Measurements from ENCODE around the gene PAPOLA. TPM values are rescaled to one million over a fixed set of nuclear protein-coding genes. Genes with fewer than 3 reads are reported as not detected.

The PAPOLA gene
- total RNA-seq, 2 experiments from 2014 or later, result 161 to 173 TPM

DNA sequence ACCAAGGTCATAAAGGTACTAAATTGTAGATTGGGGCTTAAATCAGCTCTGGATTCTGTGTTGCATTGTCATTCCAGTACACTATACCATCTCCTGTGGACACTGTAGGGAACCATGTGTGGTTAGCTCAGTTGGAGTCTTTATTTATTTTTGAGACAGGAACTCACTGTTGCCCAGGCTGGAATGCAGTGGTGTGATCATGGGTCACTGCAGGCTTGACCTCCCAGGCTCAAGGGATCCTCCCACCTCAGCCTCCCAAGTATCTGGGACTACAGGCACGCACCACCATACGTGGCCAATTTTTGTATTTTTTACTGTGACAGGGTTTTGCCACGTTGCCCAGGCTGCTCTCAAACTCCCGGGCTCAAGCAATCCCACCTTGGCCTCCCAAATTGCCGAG, 6.7 kb downstream of the PAPOLA start:
- H3K27ac Mint-ChIP-seq, result no peak overlapping the region

DNA sequence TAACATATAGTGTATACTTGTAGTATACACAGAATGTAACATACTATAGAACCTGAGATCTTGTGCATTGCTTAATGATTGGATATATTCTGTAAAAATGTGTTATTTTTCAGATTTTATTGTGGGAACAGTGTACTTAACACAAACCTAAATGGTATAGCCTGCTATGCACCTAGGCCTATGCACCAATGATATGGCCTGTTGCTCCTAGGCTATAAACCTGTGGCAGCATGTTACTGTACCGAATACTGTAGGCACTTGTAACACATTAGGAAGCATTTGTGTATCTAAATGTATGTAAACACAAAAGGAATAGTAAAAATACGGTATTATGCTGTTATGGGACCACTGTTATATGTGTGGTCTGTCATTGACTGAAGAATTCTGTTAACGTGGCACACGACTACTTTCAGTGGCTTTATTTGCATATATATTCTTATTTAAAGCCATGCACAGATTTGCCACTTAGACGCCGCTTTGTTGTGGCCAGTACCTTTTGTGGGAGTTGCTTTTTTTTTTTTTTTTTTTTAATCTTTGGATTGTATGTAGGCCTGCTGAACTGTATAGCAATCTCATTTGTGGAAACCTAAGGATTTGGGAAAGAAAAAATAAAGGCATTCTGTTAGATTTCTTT, 7.4 kb downstream of the PAPOLA start:
- Mint-ChIP-seq H3K4me1 (ENCODE audit: low read depth) (peaks cover 83% of the 10 kb centered on the region), H3K27me3 (no peaks in the 10 kb centered on the region), H3K36me3 (peaks cover 8% of the 10 kb centered on the region), H3K9me3 (no peaks in the 10 kb centered on the region), H3K27ac (no peak overlapping the region), H3K4me3 (no peak overlapping the region)
- DNase-seq, result no peak
- intact Hi-C loops (cut with micrococcal nuclease), result loop anchor here (10.0 kb wide), 1 partner anchor 1245 kb away; no protein-coding TSS in a partner anchor
- ChIA-PET CTCF (no interaction called here), POLR2A (no interaction called here)

More for the DNA sequence above, 6.7 kb downstream of the PAPOLA start:
- Mint-ChIP-seq H3K36me3 (peaks cover 14% of the 10 kb centered on the region), H3K4me1 (ENCODE audit: low read depth) (peaks cover 83% of the 10 kb centered on the region), H3K27me3 (no peaks in the 10 kb centered on the region), H3K4me3 (no peak overlapping the region), H3K9me3 (no peaks in the 10 kb centered on the region)
- ChIA-PET CTCF (no interaction called here), POLR2A (no interaction called here)
- no peak for DNase-seq
- intact Hi-C loops (cut with micrococcal nuclease), result loop anchor here (10.0 kb wide), 1 partner anchor 1244 kb away; no protein-coding TSS in a partner anchor

- no peaks in the 10 kb centered on the region for H3K27me3 Mint-ChIP-seq
- no peak overlapping the region for H3K27ac Mint-ChIP-seq
- CTCF ChIA-PET, result no interaction called here
- H3K4me3 Mint-ChIP-seq, result no peak overlapping the region
- POLR2A ChIA-PET, result no interaction called here
- intact Hi-C loops (cut with micrococcal nuclease), result no loop called here
- H3K36me3 Mint-ChIP-seq, result no peaks in the 10 kb centered on the region
- H3K9me3 Mint-ChIP-seq, result no peaks in the 10 kb centered on the region
- DNase-seq, result no peak
- peaks cover 79% of the 10 kb centered on the region for H3K4me1 Mint-ChIP-seq (ENCODE audit: low read depth)
These were observed 9.0 kb downstream of the PAPOLA start for GRCh38 chr14:96511146-96511545.

DNA sequence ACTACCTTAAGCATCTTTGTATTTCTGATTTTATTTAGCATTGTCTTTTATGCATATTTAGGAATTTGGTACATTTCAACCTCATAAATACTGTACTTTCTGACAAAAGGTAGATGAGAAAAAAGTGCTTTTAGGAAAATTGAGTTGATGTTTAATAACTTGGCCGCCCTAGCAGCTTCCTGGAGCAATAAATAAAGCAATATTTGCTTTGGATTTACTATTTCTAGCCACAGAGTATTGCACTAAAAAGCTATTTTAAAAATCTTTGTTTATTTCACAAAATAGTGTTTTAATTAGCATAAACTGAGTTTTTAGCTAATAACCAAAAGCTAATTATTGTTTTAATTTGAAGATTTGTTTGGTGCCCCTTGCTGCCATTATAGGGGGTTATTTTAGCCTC, 9.5 kb downstream of the PAPOLA start:
- no peak overlapping the region for H3K27ac Mint-ChIP-seq
- H3K4me3 Mint-ChIP-seq, result no peak overlapping the region
- no peaks in the 10 kb centered on the region for H3K27me3 Mint-ChIP-seq
- intact Hi-C loops (cut with micrococcal nuclease), result no loop called here
- no peak for DNase-seq
- CTCF ChIA-PET, result no interaction called here
- no peaks in the 10 kb centered on the region for H3K9me3 Mint-ChIP-seq
- H3K4me1 Mint-ChIP-seq (ENCODE audit: low read depth), result peaks cover 79% of the 10 kb centered on the region
- POLR2A ChIA-PET, result interaction anchor here (0.6 kb wide), 1 partner anchor 67 kb away, joined by 3 read pairs; no protein-coding TSS in a partner anchor
- no peaks in the 10 kb centered on the region for H3K36me3 Mint-ChIP-seq

DNA sequence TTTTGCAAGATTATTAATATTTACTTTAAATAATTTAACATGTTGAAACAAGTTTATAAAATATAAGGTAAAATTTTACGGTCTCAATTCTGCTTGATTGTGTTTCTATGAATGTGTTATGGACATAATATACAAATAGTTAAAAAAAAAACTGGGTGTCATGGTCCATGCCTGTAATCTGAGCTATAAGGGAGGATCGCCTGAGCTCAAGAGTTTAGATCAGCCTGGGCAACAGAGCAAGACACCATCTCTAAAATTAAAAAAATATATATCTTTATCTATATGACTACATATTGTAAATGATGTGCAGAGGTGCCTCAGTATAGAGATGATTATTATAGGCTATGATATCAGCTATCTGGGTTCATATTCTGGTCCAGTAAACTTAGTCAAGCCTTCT, 9.9 kb downstream of the PAPOLA start:
- H3K9me3 Mint-ChIP-seq, result no peaks in the 10 kb centered on the region
- intact Hi-C loops (cut with micrococcal nuclease), result no loop called here
- no peaks in the 10 kb centered on the region for H3K27me3 Mint-ChIP-seq
- no peak overlapping the region for H3K4me3 Mint-ChIP-seq
- ChIA-PET CTCF (no interaction called here), POLR2A (interaction anchor here (0.6 kb wide), 1 partner anchor 68 kb away, joined by 3 read pairs; no protein-coding TSS in a partner anchor)
- H3K27ac Mint-ChIP-seq, result no peak overlapping the region
- no peaks in the 10 kb centered on the region for H3K36me3 Mint-ChIP-seq
- H3K4me1 Mint-ChIP-seq (ENCODE audit: low read depth), result peaks cover 83% of the 10 kb centered on the region
- no peak for DNase-seq

DNA sequence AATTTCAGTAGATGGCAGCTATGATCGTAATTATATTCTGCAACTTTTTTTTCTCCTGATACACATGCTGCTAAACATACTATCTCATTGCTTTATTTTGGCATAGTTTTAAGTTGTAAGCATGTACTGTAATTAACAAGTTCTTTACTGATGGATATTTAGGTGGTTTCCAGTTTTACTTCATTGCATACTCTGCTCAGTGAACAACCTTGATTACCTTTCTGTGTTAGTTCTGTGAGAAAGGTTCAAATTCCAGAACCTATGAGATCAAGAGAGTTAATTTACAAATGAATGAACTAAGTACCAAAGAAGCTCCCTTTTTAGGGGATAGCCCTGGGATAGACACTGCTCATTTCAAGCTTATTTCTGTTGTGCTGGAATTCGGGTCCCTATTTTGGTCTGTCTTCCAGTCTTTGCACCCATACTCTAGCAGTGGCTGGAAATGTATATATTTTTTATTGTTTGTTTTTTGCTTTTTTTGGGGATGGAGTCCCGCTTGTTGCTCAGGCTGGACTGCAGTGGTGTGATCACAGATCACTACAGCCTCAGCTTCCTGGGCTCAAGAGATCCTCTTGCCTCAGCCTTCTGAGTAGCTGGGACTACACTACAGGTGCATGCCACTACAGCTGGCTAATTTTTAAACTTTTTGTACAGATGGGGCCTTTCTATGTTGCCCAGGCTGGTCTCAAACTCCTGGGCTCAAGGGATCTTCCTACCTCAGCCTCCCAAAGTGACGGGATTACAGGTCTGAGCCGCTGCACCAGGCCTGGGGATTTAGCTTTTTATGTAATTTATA, 10.6 kb downstream of the PAPOLA start:
- ChIA-PET POLR2A (no interaction called here), CTCF (interaction anchor here (0.6 kb wide), 1 partner anchor 1684 kb away, joined by 5 read pairs; no protein-coding TSS in a partner anchor)
- Mint-ChIP-seq H3K9me3 (no peaks in the 10 kb centered on the region), H3K36me3 (no peaks in the 10 kb centered on the region), H3K27ac (no peak overlapping the region), H3K4me3 (no peak overlapping the region), H3K27me3 (no peaks in the 10 kb centered on the region), H3K4me1 (ENCODE audit: low read depth) (peaks cover 86% of the 10 kb centered on the region)
- intact Hi-C loops (cut with micrococcal nuclease), result no loop called here
- no peak for DNase-seq

DNA sequence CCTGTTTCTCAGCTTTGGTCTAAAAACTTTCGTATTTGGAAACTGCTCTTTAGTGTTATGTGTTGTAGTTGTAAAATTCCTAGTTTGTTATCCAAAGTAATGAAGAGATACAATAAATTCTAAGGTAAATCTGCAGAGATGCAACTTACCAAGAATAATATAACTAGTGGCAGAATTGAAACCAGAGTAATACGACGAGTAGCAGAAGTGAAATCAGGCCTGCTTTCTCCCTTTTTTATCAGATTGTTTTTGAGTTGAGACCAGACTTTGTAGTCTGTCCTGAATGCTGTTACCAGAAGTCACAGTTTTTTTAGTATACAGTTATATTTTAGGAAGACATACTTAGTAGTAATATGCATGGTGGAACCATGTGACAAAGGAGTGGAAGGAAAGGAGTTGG, 12.5 kb downstream of the PAPOLA start:
- Mint-ChIP-seq H3K4me1 (ENCODE audit: low read depth) (peaks cover 69% of the 10 kb centered on the region), H3K36me3 (peaks cover 1% of the 10 kb centered on the region), H3K9me3 (no peaks in the 10 kb centered on the region), H3K27ac (no peak overlapping the region), H3K27me3 (no peaks in the 10 kb centered on the region), H3K4me3 (no peak overlapping the region)
- POLR2A ChIA-PET, result no interaction called here
- DNase-seq, result no peak
- intact Hi-C loops (cut with micrococcal nuclease), result no loop called here
- CTCF ChIA-PET, result no interaction called here

- H3K27ac Mint-ChIP-seq, result no peak overlapping the region
- ChIA-PET CTCF (no interaction called here), POLR2A (no interaction called here)
These were observed 13.5 kb downstream of the PAPOLA start for GRCh38 chr14:96515731-96516130.

GRCh38 chr14:96516351-96516750, 14.2 kb downstream of the PAPOLA start:
- H3K9me3 Mint-ChIP-seq, result no peaks in the 10 kb centered on the region
- CTCF ChIA-PET, result no interaction called here
- POLR2A ChIA-PET, result no interaction called here
- H3K4me1 Mint-ChIP-seq (ENCODE audit: low read depth), result peaks cover 53% of the 10 kb centered on the region
- no peak for DNase-seq
- H3K36me3 Mint-ChIP-seq, result peaks cover 8% of the 10 kb centered on the region
- no peak overlapping the region for H3K27ac Mint-ChIP-seq
- no peak overlapping the region for H3K4me3 Mint-ChIP-seq
- H3K27me3 Mint-ChIP-seq, result no peaks in the 10 kb centered on the region
- intact Hi-C loops (cut with micrococcal nuclease), result no loop called here

More at GRCh38 chr14:96515731-96516130, 13.5 kb downstream of the PAPOLA start:
- H3K4me3 Mint-ChIP-seq, result no peak overlapping the region
- DNase-seq, result no peak
- H3K27me3 Mint-ChIP-seq, result no peaks in the 10 kb centered on the region
- H3K4me1 Mint-ChIP-seq (ENCODE audit: low read depth), result peaks cover 59% of the 10 kb centered on the region
- intact Hi-C loops (cut with micrococcal nuclease), result no loop called here
- no peaks in the 10 kb centered on the region for H3K9me3 Mint-ChIP-seq
- peaks cover 4% of the 10 kb centered on the region for H3K36me3 Mint-ChIP-seq

DNA sequence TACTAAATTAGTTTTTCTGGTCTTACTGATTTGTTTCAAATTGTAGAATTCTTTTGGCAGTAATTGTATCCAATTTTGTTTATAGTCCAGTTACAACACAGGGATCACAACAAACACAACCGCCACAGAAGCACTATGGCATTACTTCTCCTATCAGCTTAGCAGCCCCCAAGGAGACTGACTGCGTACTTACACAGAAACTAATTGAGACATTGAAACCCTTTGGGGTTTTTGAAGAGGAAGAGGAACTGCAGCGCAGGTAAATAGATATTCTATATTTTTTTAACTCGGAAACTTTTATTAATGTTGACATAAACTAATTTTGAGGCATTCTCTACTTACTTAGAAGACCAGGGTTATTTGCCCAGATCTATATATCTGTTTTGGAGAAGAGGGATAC, 17.8 kb downstream of the PAPOLA start:
- peaks cover 18% of the 10 kb centered on the region for H3K36me3 Mint-ChIP-seq
- H3K27me3 Mint-ChIP-seq, result no peaks in the 10 kb centered on the region
- peaks cover 23% of the 10 kb centered on the region for H3K4me1 Mint-ChIP-seq (ENCODE audit: low read depth)
- DNase-seq, result no peak
- ChIA-PET POLR2A (no interaction called here), CTCF (no interaction called here)
- no peak overlapping the region for H3K27ac Mint-ChIP-seq
- intact Hi-C loops (cut with micrococcal nuclease), result no loop called here
- no peaks in the 10 kb centered on the region for H3K9me3 Mint-ChIP-seq
- no peak overlapping the region for H3K4me3 Mint-ChIP-seq

DNA sequence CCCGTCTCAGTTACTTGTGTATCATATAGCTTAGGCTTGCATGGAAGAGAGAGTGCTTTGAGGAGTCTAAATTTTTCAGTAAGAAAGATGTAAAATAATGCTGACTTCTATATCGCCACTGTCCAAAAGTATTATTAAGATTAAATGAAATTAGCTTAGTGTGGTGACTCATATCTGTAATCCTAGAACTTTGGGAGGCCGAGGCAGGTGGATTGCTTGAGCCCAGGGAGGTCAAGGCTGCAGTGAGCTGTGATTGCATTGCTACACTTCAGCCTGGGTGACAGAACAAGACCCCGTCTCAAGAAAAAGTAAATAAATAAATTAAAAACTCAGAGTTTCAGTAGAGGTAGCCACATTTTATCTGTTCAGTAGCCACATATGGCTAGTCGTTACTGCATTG, 23.3 kb downstream of the PAPOLA start:
- Mint-ChIP-seq H3K4me3 (no peak overlapping the region), H3K4me1 (ENCODE audit: low read depth) (no peaks in the 10 kb centered on the region), H3K9me3 (no peaks in the 10 kb centered on the region), H3K36me3 (peaks cover 32% of the 10 kb centered on the region), H3K27ac (no peak overlapping the region), H3K27me3 (no peaks in the 10 kb centered on the region)
- no peak for DNase-seq
- intact Hi-C loops (cut with micrococcal nuclease), result no loop called here
- POLR2A ChIA-PET, result no interaction called here
- CTCF ChIA-PET, result interaction anchor here (0.6 to 0.7 kb wide), 2 partner anchors 327 to 429 kb away, joined by 3 read pairs; no protein-coding TSS in a partner anchor

DNA sequence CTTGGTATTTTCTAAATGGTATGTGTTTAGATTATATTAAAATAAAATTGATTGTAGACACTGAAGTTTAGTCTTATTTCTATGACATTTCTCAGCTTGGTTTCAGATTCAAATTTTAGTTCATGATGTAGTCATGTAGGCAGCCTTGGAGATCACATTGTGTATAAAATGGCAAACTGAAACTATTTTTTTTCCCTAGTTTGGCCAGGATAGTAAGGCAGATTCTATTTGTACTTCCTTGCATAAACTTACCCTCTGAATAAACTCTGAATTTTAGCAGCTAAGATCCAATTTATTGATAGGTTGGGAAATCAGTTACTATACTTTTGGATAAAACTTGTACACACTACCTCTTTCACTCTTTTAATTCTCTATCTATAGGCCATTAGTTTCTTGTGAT, 30.4 kb downstream of the PAPOLA start:
- no peaks in the 10 kb centered on the region for H3K27me3 Mint-ChIP-seq
- H3K36me3 Mint-ChIP-seq, result peaks cover 31% of the 10 kb centered on the region
- peaks cover under 1% of the 10 kb centered on the region for H3K4me1 Mint-ChIP-seq (ENCODE audit: low read depth)
- no peak for DNase-seq
- H3K27ac Mint-ChIP-seq, result no peak overlapping the region
- ChIA-PET POLR2A (interaction anchor here (0.6 kb wide), 1 partner anchor 37 kb away, joined by 3 read pairs; no protein-coding TSS in a partner anchor), CTCF (no interaction called here)
- no peaks in the 10 kb centered on the region for H3K9me3 Mint-ChIP-seq
- intact Hi-C loops (cut with micrococcal nuclease), result no loop called here
- no peak overlapping the region for H3K4me3 Mint-ChIP-seq
